SK-N-MC (cell line): ENCODE results near the gene CREB3.

Source experiments
- EZH2 ChIP-seq: fragments of 200-600 bp; sonication (generic); IDR thresholded peaks from one replicate; pipeline ENCODE4 v1.6.1; 2017; ENCODE audit warnings: antibody characterized with exemption
- POLR2AphosphoS5 ChIP-seq: IDR thresholded peaks from 2 replicates; pipeline ENCODE4 v1.6.1; 2012; ENCODE audit warnings: mild to moderate bottlenecking, low read depth, low read length, borderline replicate concordance

- TF ChIP-seq POLR2AphosphoS5 (no peak), EZH2 (no peak)
These were observed 5.5 kb upstream of the CREB3 start for GRCh38 chr9:35726931-35727330.
